Measurements from ENCODE around the gene MAN1C1.
A peak's percentile ranks its signal among the peaks of the same experiment; 100 is the strongest.

The MAN1C1 gene

DNA sequence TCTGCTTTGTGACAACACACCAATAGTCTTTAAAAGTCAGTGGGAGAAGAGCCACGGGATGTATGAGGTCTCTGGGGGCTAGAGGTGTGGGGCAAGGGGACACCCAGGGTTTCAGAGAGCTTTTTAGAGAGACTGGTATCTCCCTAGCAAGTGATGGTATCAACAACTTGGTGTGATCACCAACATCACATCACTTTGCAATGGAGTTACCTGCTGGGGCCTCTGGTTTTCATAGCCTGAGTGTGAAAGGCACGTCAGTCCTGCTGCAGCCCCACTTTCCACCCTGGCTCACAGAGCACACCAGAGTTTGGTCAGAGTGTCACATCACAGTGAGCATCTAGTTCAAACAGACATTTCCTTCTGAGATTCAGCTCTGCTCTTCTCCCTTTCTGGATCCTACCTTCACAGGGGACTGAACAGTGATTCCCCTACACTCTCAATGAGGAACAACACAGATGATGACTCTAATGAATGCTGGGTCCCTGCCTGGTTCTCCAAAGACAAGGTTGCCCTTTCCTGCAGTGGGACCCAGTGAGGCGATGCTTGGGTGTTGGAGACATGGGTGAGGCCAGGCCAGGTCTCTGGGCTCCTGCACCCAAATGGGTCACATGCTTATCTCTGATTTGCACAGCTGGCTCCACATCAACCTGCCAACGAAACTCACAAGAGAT, 2.0 kb upstream of the MAN1C1 start:
- DNase-seq: no peak

DNA sequence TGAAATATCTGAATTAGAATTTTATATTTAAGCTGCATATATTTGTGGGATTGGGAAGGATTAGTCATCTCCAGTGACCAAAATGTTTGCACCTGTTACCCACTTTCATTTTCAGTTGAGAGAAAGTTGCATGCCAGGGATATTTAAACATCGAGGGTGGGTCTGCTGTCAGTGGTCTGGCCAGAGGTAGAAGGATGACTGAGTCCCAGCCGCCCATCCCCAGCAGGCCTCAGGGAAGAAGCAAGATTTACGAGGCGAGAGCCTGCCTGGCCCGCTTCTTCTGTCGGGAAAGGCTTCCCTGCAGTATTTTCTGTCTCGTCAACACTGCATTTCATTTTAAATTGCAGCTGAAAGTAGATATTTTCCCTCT, 1.4 kb upstream of the MAN1C1 start:
- DNase-seq: no peak

- no peak for DNase-seq
Measured at GRCh38 chr1:25615563-25616094, 962 bp upstream of the MAN1C1 start.

DNA sequence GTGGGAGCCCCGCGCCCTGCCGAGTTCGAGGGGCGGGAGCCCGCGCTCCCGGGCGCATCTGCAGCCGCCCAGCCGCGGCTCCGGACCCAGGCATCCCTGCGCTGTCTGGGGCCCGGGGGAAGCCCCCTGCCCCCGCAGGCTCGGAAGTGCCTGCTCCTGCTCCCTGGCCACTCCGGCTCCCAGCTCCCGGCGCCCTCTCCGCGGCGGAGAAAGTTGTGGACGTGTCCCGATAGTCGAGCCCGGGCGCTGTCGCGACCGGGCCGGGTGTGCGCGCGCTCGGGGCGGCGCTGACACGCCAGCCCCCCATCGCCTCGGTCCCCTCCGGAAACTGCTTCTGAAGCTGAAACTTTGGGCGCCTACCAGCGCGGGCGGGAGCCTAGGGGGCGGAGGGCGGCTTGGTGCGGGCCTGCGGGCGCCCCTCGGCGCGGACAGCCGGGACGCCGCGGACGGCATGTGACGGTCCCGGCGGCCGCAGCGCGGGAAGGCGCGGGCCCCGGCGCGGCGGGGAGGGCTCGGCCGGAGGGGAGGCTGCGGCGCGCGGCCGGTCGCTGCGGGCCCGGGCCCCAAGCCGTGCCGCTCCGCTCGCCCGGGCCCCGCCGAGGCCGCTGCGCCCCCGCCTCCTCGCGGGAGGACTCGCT, 515 bp downstream of the MAN1C1 start:
- no peak for DNase-seq

DNA sequence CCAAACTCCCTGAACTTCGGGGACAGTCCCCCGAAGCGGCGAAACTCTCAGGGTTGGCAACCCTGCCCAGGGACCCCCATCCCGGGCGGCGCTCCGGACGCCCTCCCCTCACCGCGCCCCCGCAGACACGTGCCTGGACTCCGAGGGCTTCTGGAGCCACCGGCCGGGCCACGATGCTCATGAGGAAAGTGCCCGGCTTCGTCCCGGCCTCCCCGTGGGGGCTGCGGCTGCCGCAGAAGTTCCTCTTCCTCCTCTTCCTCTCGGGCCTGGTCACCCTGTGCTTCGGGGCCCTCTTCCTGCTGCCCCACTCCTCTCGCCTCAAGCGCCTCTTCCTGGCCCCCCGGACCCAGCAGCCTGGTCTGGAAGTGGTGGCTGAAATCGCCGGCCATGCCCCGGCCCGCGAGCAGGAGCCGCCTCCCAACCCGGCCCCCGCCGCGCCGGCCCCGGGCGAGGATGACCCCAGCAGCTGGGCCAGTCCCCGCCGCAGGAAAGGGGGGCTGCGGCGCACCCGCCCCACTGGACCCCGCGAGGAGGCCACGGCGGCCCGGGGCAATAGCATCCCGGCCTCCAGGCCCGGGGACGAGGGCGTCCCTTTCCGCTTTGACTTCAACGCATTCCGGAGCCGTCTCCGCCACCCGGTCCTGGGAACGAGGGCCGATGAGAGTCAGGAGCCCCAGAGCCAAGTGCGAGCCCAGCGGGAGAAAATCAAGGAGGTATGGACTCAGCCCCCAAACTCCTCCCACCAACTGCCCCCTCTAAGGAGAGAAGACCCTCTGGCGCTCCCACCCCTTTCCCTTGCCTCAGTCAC, 1.2 kb downstream of the MAN1C1 start:
- peak; percentile 52 for DNase-seq

GRCh38 chr1:25618433-25618808, 1.8 kb downstream of the MAN1C1 start:
- peak; percentile 49 for DNase-seq

DNA sequence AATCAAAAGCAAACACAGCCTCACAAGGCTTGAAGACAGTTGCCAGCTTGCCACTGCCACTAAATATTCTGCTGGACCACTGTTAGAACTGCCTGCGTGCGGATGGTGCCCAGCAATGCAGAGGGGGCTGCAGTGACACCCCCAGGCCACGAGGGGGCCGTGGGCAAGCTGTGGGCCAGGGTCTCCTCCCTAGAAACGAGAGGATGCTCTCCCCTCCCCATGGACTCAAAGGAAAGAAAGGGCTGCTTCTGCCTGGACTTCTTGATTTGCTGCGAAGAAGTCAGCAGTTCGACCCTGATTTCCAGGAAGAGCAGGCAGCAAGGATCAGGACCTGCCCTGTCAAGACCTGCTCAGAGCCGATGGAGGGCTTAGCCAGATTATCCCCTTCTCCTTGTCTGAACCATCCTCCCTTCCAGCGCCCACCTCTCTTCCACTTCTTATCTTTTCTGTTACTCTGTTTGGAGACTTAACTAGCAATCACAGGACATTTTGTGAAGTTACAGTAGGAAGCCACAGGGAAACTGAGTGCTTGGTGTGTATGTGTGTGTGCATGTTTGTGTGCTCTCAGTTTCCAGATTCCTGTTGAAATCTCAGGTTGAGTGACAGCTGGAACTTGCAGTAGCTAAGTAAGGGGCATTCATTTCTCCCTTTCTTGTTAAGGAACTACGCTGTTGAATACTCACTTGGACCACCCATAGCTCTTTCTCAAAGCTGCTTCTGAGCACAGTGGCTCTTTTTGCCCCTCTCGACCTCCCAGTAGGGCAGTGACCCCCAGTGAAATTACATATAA, 2.7 kb downstream of the MAN1C1 start:
- peak; percentile 91 for DNase-seq

GRCh38 chr1:25620211-25620610, 3.6 kb downstream of the MAN1C1 start:
- no peak for DNase-seq

GRCh38 chr1:25620701-25621350, 4.2 kb downstream of the MAN1C1 start:
- no peak for DNase-seq

- DNase-seq: no peak
Measured at GRCh38 chr1:25621876-25622275, 5.3 kb downstream of the MAN1C1 start.

DNA sequence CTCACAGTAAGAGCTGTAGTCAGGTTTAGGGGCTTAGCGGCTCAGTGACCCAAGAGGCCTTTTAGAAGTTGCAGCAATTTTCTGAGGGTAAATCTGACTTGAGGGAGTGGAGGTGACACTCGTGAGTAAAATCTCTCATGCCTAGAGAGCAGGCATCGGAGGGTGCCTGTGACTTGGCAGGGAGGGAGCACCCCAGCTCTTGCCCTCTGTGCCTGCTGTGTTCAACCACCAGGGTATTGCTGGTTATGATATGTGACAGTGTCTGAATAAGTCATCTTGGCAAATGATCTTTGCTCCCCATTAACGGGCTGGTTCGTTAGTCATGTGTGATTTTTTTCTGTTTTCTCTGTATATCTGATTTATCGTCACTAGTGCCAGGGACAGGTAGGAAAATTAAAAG, 5.9 kb downstream of the MAN1C1 start:
- DNase-seq: no peak

GRCh38 chr1:25623007-25623406, 6.4 kb downstream of the MAN1C1 start:
- DNase-seq: no peak

DNA sequence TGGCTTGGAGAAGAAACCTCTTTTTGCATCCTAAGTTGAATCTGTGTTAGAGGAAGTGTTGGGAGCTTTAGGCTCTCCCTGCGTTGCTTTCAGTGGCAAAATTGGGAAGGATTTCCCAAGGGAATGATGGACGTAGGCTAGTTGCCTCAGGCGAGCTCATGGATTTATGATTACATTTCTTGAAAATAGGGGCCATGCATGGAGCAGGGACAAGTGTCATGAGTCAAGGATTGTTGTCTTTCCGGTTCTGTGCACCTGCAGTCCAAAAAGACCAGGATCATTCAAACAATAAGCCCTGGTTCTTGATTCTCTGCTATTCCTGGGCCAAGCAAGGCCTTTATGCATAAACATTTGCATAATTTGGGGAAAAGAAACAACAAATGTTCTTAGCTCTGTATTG, 7.1 kb downstream of the MAN1C1 start:
- no peak for DNase-seq

GRCh38 chr1:25624156-25624555, 7.6 kb downstream of the MAN1C1 start:
- no peak for DNase-seq

- no peak for DNase-seq
Measured at GRCh38 chr1:25624604-25625003, 8.0 kb downstream of the MAN1C1 start.

GRCh38 chr1:25626018-25626417, 9.4 kb downstream of the MAN1C1 start:
- DNase-seq: no peak

GRCh38 chr1:25628741-25629421, 12.3 kb downstream of the MAN1C1 start:
- no peak for DNase-seq

GRCh38 chr1:25629836-25630235, 13.2 kb downstream of the MAN1C1 start:
- no peak for DNase-seq

DNA sequence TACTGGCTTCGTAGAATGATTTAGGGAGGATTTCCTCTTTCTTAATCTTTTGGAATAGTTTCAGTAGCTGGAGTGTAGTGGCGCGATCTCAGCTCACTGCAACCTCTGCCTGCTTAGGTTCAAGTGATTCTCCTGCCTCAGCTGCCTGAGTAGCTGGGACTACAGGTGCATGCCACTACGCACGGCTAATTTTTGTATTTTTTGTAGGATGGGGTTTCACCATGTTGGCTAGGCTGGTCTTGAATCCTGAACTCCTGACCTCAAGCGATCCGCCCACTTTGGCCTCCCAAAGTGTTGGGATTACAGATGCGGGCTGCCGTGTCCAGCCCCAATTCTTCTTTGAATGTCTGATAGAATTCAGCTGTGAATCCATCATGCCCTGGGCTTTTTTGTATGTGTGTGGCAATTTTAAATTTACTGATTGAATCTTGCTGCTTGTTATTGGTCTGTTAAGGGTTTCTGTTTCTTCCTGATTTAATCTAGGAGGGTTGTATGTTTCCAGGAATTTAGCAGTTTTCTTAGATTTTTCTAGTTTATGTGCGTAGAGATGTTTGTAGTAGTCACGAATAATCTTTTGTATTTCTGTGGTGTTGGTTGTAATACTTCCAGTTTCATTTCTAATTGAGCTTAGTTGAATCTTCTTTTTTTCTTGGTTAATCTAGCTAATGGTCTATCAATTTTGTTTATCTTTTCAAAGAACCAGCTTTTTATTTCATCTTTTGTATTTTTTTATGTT, 15.3 kb downstream of the MAN1C1 start:
- DNase-seq: no peak

GRCh38 chr1:25634066-25634465, 17.5 kb downstream of the MAN1C1 start:
- no peak for DNase-seq

GRCh38 chr1:25634896-25635295, 18.3 kb downstream of the MAN1C1 start:
- DNase-seq: no peak
